HG03025 (cell line): ENCODE data around the gene PKIB.
"Not testable (repeated sequence)": the region's sequence is repeated elsewhere in the genome, so short reads cannot be mapped to it uniquely, and the experiment has no call there.

Experiments used
- ATAC-seq: cut with Tn5 transposase; IDR thresholded peaks from one replicate; pipeline ENCODE4 v1.9.1; 2021; ENCODE audit warnings: mild to moderate bottlenecking, moderate library complexity; ENCODE audit not compliant: unreplicated experiment, low FRiP score

The PKIB gene

DNA sequence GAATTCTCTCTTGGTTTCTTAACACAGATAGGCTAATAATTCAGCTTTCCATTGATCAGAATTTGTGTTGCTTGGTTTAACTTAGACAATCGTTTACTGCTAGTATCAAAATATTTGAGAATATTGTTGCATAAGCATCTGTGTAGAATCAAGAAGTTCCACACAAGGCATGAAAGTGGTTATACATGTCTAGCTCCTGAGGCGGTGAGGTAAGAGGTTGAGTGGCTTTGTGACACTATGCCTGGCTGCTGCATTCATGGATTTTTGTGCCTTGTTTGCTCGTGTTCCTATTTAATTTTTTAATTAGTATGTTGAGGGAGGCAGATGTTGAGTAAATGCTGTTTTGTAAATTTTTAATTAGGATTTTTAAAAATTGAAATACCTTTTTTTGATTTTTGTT, 10.2 kb downstream of the PKIB start:
- ATAC-seq, result no peak

GRCh38 chr6:122620902-122621301, 10.7 kb downstream of the PKIB start:
- no peak for ATAC-seq

DNA sequence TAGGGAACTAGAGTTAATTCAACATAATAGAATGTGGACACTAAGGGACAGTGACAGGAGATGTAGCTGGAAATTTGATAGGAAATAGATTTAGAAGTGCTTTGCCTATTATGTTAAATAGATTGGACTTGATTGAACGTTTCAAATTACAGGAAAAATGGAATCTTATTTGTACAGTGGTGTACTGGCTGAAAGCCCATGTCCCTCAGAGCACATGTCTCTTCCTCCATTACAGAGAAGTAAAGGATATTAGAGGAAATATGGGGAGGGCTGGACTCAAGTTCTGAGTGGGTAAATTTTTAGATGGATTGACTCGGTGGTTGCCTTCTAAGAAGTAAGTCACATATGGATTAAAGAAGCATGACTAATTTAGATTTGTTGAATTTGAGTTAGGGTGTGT, 11.4 kb downstream of the PKIB start:
- ATAC-seq, result no peak

DNA sequence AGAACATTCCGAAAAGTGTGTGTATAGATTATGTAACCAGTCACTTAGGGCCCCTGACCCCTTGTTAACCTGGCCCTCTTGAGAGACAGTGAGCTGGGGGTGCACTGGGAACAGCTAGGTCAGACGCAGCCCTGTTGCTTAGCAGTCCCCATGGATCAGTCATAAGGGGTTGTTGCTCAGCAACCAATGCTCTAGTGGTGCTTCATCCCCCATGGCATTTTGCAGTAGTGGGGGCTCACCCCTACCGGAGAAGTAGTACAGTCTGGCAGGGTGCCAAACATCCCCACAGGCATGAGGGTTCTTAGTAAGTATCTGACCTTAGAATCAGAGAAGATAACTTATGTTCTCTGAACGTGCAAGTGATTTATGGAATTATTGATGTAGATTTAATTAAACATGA, 12.3 kb downstream of the PKIB start:
- ATAC-seq, result no peak

GRCh38 chr6:122623279-122623678, 13.1 kb downstream of the PKIB start:
- no peak for ATAC-seq

DNA sequence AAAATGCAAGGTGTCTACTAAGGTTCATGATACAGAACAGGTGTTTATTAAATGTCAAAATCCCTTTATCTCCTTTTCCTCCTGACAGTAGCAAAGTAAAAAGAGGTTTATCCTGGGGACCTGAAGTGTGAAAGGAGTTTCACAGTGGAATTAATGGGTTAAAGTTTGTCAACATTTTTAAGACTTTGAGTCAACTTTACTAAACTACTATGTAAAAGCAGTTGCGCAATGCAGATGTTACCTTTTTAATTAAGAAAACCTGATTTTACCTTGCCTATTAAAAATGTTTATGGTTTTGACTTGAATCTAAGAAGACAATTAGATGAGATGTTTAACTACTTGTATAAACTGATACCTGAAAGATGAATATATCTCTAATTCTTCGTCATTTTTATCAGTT, 14.6 kb downstream of the PKIB start:
- no peak for ATAC-seq

GRCh38 chr6:122628714-122629113, 18.5 kb downstream of the PKIB start:
- no peak for ATAC-seq

DNA sequence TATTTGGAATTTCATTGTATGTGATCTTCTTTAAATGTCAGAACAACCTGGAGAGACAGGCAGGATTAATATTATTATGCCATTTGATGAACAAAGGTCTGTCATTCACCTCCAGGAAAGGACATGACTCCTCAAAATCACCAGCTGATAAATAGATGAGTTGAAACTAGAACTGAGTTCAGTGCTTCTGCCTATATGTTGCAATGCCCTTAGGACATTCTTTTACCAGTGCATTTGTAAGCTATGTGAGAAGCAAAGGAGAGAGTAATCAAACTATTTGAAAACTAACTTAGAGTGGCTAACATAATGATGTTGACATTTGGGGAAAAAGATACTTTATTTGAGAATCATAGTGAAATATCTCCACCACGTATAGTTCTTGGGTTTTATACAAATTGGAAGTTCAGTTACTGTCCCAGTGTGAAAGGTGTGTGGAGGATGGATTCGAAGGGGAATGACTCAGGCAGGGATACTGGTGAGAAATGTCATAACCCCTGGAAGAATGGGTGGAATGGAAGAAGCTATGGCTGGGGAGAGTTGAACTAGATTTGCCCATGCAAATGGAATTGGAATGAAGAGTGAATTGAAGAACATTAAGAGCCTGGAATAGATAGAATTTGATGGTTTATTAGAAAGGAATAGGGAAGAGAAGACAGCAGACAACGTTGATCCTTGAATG, 21.5 kb downstream of the PKIB start:
- no peak for ATAC-seq

- ATAC-seq, result no peak
Observed at GRCh38 chr6:122640366-122640765, 30.2 kb downstream of the PKIB start.

DNA sequence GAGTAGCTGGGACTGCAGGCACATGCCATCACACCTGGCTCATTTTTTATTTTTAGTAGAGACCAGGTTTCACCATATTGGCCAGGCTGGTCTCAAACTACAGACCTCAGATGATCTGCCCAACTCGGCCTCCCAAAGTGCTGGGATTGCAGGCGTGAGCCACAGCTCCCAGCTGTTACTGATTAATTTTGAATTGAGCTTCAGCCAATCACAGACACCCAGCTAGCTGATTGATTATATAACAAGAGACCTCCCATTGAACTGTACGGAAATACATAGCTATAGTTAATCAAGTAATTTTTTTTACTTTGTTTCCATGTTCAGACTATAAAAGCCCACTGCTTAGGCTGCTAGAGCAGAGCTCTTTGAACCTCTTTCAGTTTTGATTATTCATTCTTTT, 31.6 kb downstream of the PKIB start:
- no peak for ATAC-seq

DNA sequence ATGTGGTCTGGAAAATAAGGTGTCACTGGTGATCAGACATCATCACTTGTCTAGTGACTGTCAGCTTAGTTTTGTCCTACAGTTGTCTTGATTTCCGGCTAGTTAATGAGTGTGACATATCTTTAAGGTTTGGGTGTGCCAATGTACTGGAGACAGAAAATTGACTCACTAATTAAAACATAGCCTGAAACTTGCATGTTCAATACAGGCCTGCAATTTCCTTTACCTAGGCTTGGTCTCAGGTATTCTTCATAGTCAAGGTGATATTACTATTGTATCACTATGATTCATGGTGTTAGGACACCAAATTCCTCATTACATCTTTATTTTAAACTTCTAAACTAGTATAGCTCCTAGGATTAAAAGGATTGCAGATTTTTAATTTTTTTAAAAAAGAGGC, 32.4 kb downstream of the PKIB start:
- ATAC-seq, result not testable (repeated sequence)

DNA sequence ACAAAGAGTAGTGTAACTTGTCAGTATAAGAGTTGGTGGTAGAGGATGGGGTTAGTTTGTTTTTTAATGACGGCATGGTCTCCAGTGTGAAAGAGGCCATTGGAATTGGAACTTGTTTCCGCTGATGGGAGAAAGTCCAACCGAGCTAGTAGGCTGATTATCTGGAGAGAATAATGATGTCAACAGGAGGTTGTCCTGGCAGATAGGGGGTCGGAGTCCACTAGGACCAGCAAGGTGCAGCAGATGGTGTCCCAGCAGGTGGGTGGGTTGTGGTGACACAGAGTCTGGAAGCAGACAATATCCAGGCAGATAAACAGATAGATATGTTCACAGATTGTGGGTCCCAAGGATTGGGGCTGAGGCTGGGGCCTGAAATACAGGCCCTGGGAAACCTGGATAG, 35.1 kb downstream of the PKIB start:
- ATAC-seq, result no peak

GRCh38 chr6:122647765-122648164, 37.6 kb downstream of the PKIB start:
- no peak for ATAC-seq

GRCh38 chr6:122648726-122649125, 38.5 kb downstream of the PKIB start:
- no peak for ATAC-seq

GRCh38 chr6:122649701-122650100, 39.5 kb downstream of the PKIB start:
- no peak for ATAC-seq

DNA sequence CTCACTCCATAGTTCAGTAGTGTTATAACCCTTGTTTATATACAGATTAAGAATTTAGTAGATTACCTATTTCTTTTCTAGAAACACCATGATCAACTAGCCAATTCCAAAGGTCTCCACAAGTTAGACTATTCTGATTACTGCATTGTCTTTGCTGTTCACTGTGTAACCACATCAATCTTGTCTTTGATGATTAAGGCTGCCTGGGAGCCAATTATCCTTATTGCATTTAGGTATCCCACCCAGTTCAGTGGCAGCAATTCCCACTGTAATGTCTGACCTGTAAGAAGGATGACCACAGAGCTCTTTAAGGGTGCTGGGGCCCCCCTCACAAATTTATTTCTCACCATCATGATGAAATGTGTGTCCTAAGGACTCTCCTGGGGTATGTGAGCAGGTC, 40.2 kb downstream of the PKIB start:
- ATAC-seq, result no peak

DNA sequence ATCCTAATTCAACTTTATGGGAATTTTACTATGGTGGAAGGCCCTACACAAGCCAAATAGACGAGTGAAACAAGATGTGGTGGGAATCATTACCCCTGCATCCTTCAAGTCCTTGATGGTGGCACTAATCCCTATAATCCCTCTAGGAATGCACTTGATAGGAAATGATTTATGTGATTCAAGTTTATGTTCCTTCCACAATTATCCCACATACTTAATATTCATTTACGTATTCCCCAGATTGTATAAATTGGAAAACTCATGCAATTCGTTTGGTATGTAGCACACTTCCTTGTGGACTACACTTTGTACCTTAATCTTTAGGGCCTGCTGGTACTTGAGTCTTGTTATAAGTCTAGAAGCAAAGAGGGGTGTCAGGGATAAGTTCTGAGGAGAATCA, 40.8 kb downstream of the PKIB start:
- ATAC-seq, result no peak

- no peak for ATAC-seq
Observed at GRCh38 chr6:122651604-122652003, 41.4 kb downstream of the PKIB start.

- no peak for ATAC-seq
Observed at GRCh38 chr6:122652431-122652830, 42.2 kb downstream of the PKIB start.

- ATAC-seq, result no peak
Observed at GRCh38 chr6:122653094-122653493, 42.9 kb downstream of the PKIB start.

DNA sequence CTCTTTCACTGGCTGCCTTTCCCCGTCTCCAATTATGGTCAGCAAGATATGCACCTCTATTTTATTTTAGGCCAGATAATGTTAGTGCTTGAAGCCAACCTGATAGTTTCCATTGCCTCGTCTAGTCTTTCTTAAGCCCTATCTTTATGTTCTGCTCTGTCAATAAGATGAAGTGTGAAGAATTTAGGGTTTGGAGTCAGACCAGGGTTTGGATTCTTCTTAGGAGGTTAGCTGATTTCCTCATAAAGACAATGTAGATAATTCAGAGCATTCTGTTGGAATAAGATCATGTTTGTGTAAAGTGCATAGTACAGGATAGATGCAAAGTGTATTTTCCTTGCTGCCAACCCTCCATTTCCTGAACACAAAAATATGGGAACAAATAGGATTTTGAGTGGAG, 43.8 kb downstream of the PKIB start:
- no peak for ATAC-seq

GRCh38 chr6:122657601-122658000, 47.4 kb downstream of the PKIB start:
- no peak for ATAC-seq

DNA sequence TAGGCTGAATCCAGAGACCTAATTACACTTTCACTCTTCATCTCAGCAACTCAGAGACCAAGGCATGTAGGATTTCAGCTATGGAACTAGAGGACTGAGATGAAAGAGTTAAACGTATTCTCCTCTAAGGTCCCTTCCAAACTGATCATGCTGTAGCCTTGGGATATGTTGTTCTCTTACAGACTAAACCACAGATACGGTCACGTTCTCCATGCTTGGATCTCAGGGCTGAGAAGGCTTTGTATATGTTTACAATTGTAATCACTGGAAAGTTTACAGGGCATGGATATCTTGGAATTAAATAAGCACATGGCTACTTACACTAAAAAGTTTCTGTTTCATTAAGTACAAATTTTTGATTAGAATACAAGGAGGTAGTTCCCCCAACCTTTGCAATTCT, 50.1 kb downstream of the PKIB start:
- ATAC-seq, result no peak
